SK-N-SH (cell line): ENCODE results near the gene GFPT1.

ENCODE experiments used
- CHD2 ChIP-seq: fragments of 150-350 bp; IDR thresholded peaks from 2 replicates; pipeline ENCODE4 v1.6.1; 2018; ENCODE audit warnings: low read length; ENCODE audit not compliant: partially characterized antibody
- CTCF ChIP-seq: fragments of 200-600 bp; sonication (generic); IDR thresholded peaks from 2 replicates; pipeline ENCODE4 v1.6.1; 2017; ENCODE audit warnings: antibody characterized with exemption, mild to moderate bottlenecking, moderate library complexity
- ELF1 ChIP-seq: IDR thresholded peaks from 2 replicates; pipeline ENCODE4 v1.4.0; 2012
- FOXM1 ChIP-seq: IDR thresholded peaks from 2 replicates; pipeline ENCODE4 v1.4.0; 2012; ENCODE audit warnings: low read depth, mild to moderate bottlenecking
- JUND ChIP-seq: IDR thresholded peaks from 2 replicates; pipeline ENCODE4 v1.4.0; 2012
- MXI1 ChIP-seq: IDR thresholded peaks from 2 replicates; pipeline ENCODE4 v1.6.1; 2012; ENCODE audit warnings: mild to moderate bottlenecking, low read depth, low read length, improper control_type of control experiment
- PBX3 ChIP-seq: IDR thresholded peaks from 2 replicates; pipeline ENCODE4; 2012
- RFX5 ChIP-seq: IDR thresholded peaks from 2 replicates; pipeline ENCODE4 v1.6.1; 2012; ENCODE audit warnings: mild to moderate bottlenecking, improper control_type of control experiment, low read length
- SIN3A ChIP-seq: IDR thresholded peaks from 2 replicates; pipeline ENCODE4 v1.6.1; 2012; ENCODE audit warnings: low read depth, mild to moderate bottlenecking, low read length, moderate library complexity, borderline replicate concordance
- TEAD4 ChIP-seq: IDR thresholded peaks from 2 replicates; pipeline ENCODE4 v1.4.0; 2012; ENCODE audit warnings: mild to moderate bottlenecking, borderline replicate concordance; ENCODE audit not compliant: insufficient read depth
- TF ChIP-seq, protein P1 (sequence below): IDR thresholded peaks from 2 replicates; pipeline ENCODE4 v1.4.0; 2012; ENCODE audit warnings: low read depth, borderline replicate concordance
- TF ChIP-seq, protein P2 (sequence below): IDR thresholded peaks from 2 replicates; pipeline ENCODE4 v1.6.1; 2012; ENCODE audit warnings: mild to moderate bottlenecking, low read depth, low read length, moderate library complexity

- TF ChIP-seq MXI1 (no peak), CTCF (no peak), FOXM1 (no peak), SIN3A (no peak), PBX3 (no peak), RFX5 (no peak), JUND (no peak), ELF1 (no peak), CHD2 (no peak), TEAD4 (no peak)
- TF ChIP-seq, protein P1, sequence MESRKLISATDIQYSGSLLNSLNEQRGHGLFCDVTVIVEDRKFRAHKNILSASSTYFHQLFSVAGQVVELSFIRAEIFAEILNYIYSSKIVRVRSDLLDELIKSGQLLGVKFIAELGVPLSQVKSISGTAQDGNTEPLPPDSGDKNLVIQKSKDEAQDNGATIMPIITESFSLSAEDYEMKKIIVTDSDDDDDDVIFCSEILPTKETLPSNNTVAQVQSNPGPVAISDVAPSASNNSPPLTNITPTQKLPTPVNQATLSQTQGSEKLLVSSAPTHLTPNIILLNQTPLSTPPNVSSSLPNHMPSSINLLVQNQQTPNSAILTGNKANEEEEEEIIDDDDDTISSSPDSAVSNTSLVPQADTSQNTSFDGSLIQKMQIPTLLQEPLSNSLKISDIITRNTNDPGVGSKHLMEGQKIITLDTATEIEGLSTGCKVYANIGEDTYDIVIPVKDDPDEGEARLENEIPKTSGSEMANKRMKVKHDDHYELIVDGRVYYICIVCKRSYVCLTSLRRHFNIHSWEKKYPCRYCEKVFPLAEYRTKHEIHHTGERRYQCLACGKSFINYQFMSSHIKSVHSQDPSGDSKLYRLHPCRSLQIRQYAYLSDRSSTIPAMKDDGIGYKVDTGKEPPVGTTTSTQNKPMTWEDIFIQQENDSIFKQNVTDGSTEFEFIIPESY = no peak
- TF ChIP-seq, protein P2, sequence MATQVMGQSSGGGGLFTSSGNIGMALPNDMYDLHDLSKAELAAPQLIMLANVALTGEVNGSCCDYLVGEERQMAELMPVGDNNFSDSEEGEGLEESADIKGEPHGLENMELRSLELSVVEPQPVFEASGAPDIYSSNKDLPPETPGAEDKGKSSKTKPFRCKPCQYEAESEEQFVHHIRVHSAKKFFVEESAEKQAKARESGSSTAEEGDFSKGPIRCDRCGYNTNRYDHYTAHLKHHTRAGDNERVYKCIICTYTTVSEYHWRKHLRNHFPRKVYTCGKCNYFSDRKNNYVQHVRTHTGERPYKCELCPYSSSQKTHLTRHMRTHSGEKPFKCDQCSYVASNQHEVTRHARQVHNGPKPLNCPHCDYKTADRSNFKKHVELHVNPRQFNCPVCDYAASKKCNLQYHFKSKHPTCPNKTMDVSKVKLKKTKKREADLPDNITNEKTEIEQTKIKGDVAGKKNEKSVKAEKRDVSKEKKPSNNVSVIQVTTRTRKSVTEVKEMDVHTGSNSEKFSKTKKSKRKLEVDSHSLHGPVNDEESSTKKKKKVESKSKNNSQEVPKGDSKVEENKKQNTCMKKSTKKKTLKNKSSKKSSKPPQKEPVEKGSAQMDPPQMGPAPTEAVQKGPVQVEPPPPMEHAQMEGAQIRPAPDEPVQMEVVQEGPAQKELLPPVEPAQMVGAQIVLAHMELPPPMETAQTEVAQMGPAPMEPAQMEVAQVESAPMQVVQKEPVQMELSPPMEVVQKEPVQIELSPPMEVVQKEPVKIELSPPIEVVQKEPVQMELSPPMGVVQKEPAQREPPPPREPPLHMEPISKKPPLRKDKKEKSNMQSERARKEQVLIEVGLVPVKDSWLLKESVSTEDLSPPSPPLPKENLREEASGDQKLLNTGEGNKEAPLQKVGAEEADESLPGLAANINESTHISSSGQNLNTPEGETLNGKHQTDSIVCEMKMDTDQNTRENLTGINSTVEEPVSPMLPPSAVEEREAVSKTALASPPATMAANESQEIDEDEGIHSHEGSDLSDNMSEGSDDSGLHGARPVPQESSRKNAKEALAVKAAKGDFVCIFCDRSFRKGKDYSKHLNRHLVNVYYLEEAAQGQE = no peak
These were observed 27.7 kb downstream of the GFPT1 start for GRCh38 chr2:69359371-69359770.
